OCI-LY3 (cell line): ENCODE measurements around the gene PTPN21.

Source experiments
- H2AFZ ChIP-seq: fragments of 200-600, 300-600 bp; shearing (Covaris generic); 2 replicates; pipeline ENCODE4 v1.6.0; 2014; ENCODE audit warnings: antibody characterized with exemption, low read depth, low read length
- H3K27ac ChIP-seq: fragments of 200-600, 300-600 bp; sonication (generic); 2 replicates; pipeline ENCODE4 v1.5.1; 2014; ENCODE audit warnings: mild to moderate bottlenecking, low read length, moderate library complexity, mixed read lengths
- H3K27me3 ChIP-seq: fragments of 200-600, 300-600 bp; sonication (generic); 2 replicates; pipeline ENCODE4 v1.6.1; 2014; ENCODE audit warnings: low read depth, low read length, mixed read lengths
- H3K36me3 ChIP-seq: fragments of 200-600, 300-600 bp; sonication (generic); replicated peaks from 2 replicates; pipeline ENCODE3; 2014; ENCODE audit warnings: low read depth, low read length, mixed read lengths
- H3K4me1 ChIP-seq: fragments of 300-600, 200-600 bp; sonication (generic); 2 replicates; pipeline ENCODE4 v1.6.1; 2014; ENCODE audit warnings: low read length, mixed read lengths
- H3K4me2 ChIP-seq: fragments of 200-600, 300-600 bp; sonication (generic); 2 replicates; pipeline ENCODE4 v1.6.1; 2014; ENCODE audit warnings: low read length, mixed read lengths
- H3K4me3 ChIP-seq: fragments of 300-600, 200-600 bp; sonication (generic); 2 replicates; pipeline ENCODE4 v1.5.1; 2014; ENCODE audit warnings: antibody characterized with exemption, mild to moderate bottlenecking, low read length, moderate library complexity
- H3K79me2 ChIP-seq: fragments of 300-600, 200-600 bp; shearing (Covaris generic); 2 replicates; pipeline ENCODE4 v1.6.1; 2014; ENCODE audit warnings: mild to moderate bottlenecking, low read length, mixed read lengths
- H3K9ac ChIP-seq: fragments of 300-600, 200-600 bp; shearing (Covaris generic); 2 replicates; pipeline ENCODE4 v1.6.0; 2014; ENCODE audit warnings: mild to moderate bottlenecking, low read length, moderate library complexity
- H3K9me3 ChIP-seq: fragments of 200-600, 300-600 bp; shearing (Covaris generic); 2 replicates; pipeline ENCODE4 v1.6.1; 2014; ENCODE audit warnings: low read length, mixed read lengths; ENCODE audit not compliant: insufficient read depth
- H4K20me1 ChIP-seq: fragments of 200-600, 300-600 bp; sonication (generic); 2 replicates; pipeline ENCODE4 v1.6.1; 2016; ENCODE audit warnings: low read length, mixed read lengths; ENCODE audit not compliant: insufficient read depth
- EZH2phosphoT487 ChIP-seq: fragments of 200-600 bp; shearing (Covaris generic); IDR thresholded peaks from 2 replicates; pipeline ENCODE4 v1.6.1; 2018; ENCODE audit warnings: antibody characterized with exemption, mixed run types, low read depth
- TF ChIP-seq, protein P1 (sequence below): fragments of 200-600, 300-600 bp; sonication (generic); IDR thresholded peaks from 2 replicates; pipeline ENCODE4 v1.5.1; 2014; ENCODE audit warnings: antibody characterized with exemption, low read length, low read depth

The PTPN21 gene

DNA sequence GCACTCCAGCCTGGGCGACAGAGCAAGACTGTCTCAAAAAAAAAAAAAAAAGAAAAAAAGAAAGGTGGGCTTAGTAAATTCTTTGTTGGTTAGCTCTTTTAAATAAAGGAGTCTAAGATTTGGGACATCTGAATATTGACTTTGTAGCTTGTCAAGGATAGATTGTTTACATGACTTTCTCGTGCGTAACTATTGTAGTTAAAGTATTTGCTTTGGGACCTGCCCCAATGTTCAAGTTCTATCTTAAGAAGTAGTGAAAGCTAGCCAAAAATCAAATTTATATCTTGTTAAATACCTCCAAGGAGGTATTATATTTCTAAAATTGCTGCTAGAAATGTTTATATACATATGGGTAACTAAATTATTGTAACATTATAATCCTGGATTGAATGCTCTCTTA is 32.4 kb downstream of the PTPN21 start:
- peaks cover 5% of the 10 kb centered on the region for H3K4me1 ChIP-seq
- H3K79me2 ChIP-seq, result no peaks in the 10 kb centered on the region
- H3K36me3 ChIP-seq, result no peaks in the 10 kb centered on the region
- H3K4me3 ChIP-seq, result no peak overlapping the region
- no peaks in the 10 kb centered on the region for H3K27me3 ChIP-seq
- H3K4me2 ChIP-seq, result no peak overlapping the region
- H3K27ac ChIP-seq, result no peak overlapping the region
- no peaks in the 10 kb centered on the region for H3K9me3 ChIP-seq
- TF ChIP-seq EZH2phosphoT487, result no peak
- TF ChIP-seq, protein P1, sequence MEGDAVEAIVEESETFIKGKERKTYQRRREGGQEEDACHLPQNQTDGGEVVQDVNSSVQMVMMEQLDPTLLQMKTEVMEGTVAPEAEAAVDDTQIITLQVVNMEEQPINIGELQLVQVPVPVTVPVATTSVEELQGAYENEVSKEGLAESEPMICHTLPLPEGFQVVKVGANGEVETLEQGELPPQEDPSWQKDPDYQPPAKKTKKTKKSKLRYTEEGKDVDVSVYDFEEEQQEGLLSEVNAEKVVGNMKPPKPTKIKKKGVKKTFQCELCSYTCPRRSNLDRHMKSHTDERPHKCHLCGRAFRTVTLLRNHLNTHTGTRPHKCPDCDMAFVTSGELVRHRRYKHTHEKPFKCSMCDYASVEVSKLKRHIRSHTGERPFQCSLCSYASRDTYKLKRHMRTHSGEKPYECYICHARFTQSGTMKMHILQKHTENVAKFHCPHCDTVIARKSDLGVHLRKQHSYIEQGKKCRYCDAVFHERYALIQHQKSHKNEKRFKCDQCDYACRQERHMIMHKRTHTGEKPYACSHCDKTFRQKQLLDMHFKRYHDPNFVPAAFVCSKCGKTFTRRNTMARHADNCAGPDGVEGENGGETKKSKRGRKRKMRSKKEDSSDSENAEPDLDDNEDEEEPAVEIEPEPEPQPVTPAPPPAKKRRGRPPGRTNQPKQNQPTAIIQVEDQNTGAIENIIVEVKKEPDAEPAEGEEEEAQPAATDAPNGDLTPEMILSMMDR, result no peak
- H2AFZ ChIP-seq, result no peak overlapping the region
- no peak overlapping the region for H3K9ac ChIP-seq
- H4K20me1 ChIP-seq, result no peaks in the 10 kb centered on the region

DNA sequence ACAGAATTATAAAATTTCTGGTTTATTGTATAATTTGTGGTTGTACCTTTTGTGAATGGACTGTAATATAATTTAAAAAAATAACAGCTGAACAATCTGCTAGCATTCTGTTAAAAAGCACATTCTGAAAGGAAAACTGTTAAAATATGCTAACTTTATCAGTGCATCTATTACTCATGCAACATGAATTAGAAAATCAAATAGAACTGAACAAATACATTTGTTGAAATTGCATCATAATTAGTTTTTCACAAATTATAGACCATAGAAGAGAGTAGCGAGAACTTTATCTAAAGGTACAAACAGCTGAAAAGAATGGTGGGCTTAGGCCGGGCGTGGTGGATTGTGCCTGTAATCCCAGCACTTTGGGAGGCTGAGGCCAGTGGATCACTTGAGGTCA is 33.0 kb downstream of the PTPN21 start:
- no peak overlapping the region for H3K4me2 ChIP-seq
- TF ChIP-seq, protein P1, result no peak
- TF ChIP-seq EZH2phosphoT487, result no peak

DNA sequence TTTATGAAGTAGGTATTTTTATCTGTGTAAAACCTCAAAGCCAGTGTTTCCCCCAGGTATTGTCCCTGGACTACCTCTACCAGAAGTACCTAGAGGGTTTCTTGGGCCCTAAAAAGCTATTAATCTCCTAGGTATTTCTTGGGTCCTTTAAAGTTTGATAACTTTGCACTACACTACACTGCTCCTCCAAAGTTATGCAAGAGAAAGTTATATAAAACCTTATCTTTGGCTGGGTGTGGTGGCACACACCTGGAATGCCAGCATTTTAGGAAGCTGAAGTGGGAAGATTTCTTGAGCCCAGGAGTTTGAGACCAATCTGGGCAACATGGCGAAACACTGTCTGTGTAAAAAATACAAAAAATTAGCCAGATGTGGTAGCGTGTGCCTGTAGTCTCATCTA is 34.9 kb downstream of the PTPN21 start:
- H2AFZ ChIP-seq, result no peak overlapping the region
- H3K9ac ChIP-seq, result no peak overlapping the region
- no peaks in the 10 kb centered on the region for H3K9me3 ChIP-seq
- TF ChIP-seq, protein P1, result no peak
- no peak for TF ChIP-seq EZH2phosphoT487
- no peak overlapping the region for H3K4me3 ChIP-seq
- no peaks in the 10 kb centered on the region for H3K36me3 ChIP-seq
- no peaks in the 10 kb centered on the region for H3K79me2 ChIP-seq
- no peaks in the 10 kb centered on the region for H3K27me3 ChIP-seq
- H3K27ac ChIP-seq, result no peak overlapping the region
- H3K4me2 ChIP-seq, result no peak overlapping the region
- peaks cover 8% of the 10 kb centered on the region for H3K4me1 ChIP-seq
- H4K20me1 ChIP-seq, result no peaks in the 10 kb centered on the region

More for the DNA sequence above, 33.0 kb downstream of the PTPN21 start:
- H3K27ac ChIP-seq, result no peak overlapping the region
- H3K79me2 ChIP-seq, result no peaks in the 10 kb centered on the region
- H3K9ac ChIP-seq, result no peak overlapping the region
- no peak overlapping the region for H2AFZ ChIP-seq
- no peaks in the 10 kb centered on the region for H4K20me1 ChIP-seq
- no peaks in the 10 kb centered on the region for H3K27me3 ChIP-seq
- no peaks in the 10 kb centered on the region for H3K36me3 ChIP-seq
- H3K4me3 ChIP-seq, result no peak overlapping the region
- H3K9me3 ChIP-seq, result no peaks in the 10 kb centered on the region
- peaks cover 9% of the 10 kb centered on the region for H3K4me1 ChIP-seq

DNA sequence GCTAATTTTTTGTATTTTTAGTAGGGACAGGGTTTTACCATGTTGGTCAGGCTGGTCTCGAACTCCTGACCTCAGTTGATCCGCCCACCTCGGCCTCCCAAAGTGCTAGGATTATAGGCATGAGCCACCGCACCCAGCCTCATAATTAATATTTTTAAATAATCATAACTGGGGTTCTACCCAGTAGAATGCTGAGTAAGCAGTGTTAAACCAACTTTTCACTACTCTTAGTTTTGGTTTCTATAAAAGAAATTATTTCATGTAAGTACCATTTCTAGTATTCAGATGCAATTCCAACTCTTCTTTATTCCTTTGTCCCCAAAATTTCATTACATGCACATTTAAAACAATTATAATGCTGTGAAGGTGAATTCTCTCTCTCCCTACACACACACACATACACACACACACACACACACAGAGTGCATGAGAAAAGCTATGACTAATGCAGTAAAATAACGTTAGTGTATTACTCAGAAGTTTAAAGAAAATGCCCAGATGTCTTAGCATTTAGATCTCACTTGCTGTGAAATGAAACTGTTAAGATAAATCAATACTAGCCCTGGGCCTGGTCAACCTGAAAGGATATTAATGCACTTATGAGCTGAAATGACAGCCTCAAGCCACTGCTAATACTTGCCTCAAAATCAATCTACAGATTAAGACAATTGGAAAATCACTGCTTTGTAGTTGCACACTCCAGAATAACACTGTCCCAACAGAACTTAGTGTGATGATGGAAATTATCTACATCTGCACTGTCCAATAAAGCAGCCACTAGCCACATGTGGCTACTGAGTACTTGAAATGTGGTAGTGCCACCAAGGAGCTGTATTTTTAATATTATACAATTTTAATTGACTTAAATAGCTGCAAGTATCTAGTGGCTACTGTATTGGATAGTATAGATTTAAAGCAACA is 36.0 kb downstream of the PTPN21 start:
- H3K36me3 ChIP-seq, result no peaks in the 10 kb centered on the region
- H3K4me3 ChIP-seq, result no peak overlapping the region
- peaks cover 8% of the 10 kb centered on the region for H3K4me1 ChIP-seq
- H2AFZ ChIP-seq, result no peak overlapping the region
- H3K79me2 ChIP-seq, result no peaks in the 10 kb centered on the region
- no peak overlapping the region for H3K4me2 ChIP-seq
- H3K27ac ChIP-seq, result no peak overlapping the region
- H3K27me3 ChIP-seq, result no peaks in the 10 kb centered on the region
- H3K9me3 ChIP-seq, result no peaks in the 10 kb centered on the region
- no peak overlapping the region for H3K9ac ChIP-seq
- no peaks in the 10 kb centered on the region for H4K20me1 ChIP-seq
- TF ChIP-seq, protein P1, result no peak
- no peak for TF ChIP-seq EZH2phosphoT487
